Rectal smooth muscle tissue (tissue), 1 donor: ENCODE measurements around the gene GLI2.
A peak's percentile ranks its signal among the peaks of the same experiment; 100 is the strongest.

Experiments used
- H3K27ac ChIP-seq: one replicate; pipeline ENCODE4 v1.7.0; 2013; ENCODE audit warnings: low read depth, low read length, inconsistent platforms
- H3K27me3 ChIP-seq: one replicate; pipeline ENCODE4 v1.7.0; 2013; ENCODE audit warnings: low read length; ENCODE audit not compliant: control insufficient read depth, insufficient read depth
- H3K36me3 ChIP-seq: one replicate; pipeline ENCODE4 v1.7.0; 2013; ENCODE audit warnings: low read length; ENCODE audit not compliant: control insufficient read depth, insufficient read depth
- H3K4me1 ChIP-seq: one replicate; pipeline ENCODE4 v1.7.0; 2013; ENCODE audit warnings: low read length; ENCODE audit not compliant: control insufficient read depth, insufficient read depth
- H3K4me3 ChIP-seq: one replicate; pipeline ENCODE4 v1.7.0; 2013; ENCODE audit warnings: low read length
- H3K9ac ChIP-seq: one replicate; pipeline ENCODE4 v1.7.0; 2013; ENCODE audit warnings: low read length

Gene GLI2

GRCh38 chr2:120764991-120765677 lies 29.5 kb downstream of the GLI2 start:
- Histone ChIP-seq H3K4me1 (peaks cover 23% of the 10 kb centered on the region), H3K4me3 (no peak overlapping the region), H3K9ac (no peak overlapping the region), H3K36me3 (no peaks in the 10 kb centered on the region), H3K27me3 (no peaks in the 10 kb centered on the region), H3K27ac (peak overlapping the region; percentile 51)

DNA sequence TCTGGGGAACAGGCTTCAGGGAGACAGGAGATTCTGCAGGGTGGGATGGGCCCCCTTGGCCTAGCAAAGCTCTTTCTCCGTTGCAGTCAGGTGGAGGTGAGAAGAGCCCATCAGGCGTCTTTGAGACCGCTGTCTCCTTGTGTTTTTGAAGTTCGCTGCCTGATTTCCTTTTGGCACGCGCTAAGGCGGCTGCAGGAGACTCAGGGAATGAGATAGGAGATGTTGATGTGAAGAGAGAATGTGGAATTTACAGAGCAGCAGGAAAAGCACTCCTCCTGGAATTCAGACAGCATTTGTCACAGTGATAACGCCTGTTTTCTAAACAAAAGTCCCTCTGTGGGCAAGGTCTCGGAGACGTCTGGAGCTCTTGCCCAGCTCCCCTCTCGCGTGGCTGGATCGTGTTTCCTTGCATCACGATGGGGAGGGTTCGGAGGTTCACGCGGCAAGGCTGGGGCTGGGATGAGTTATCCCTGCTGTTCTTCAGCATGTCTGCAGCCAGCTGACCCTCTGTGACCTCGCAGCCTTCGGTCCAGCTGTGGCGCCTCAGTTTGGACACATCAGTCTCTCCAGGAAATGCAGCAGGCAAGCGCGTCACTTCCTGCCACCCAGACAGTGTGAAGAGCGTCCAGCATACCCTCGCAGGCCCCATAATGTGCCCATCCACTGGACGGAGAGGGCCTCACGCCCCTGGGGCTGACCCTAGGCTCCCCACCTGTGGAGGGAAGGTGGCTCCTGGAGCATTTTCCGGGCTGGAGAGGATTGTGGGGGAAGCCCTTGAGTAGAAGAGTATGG lies 30.2 kb downstream of the GLI2 start:
- Histone ChIP-seq H3K27ac (peak overlapping the region; percentile 64), H3K9ac (no peak overlapping the region), H3K4me3 (no peak overlapping the region), H3K27me3 (no peaks in the 10 kb centered on the region), H3K36me3 (no peaks in the 10 kb centered on the region), H3K4me1 (peaks cover 18% of the 10 kb centered on the region)

GRCh38 chr2:120766470-120767351 lies 31.0 kb downstream of the GLI2 start:
- H3K4me1 ChIP-seq: peaks cover 22% of the 10 kb centered on the region
- peak overlapping the region; percentile 64 for H3K27ac ChIP-seq
- no peak overlapping the region for H3K4me3 ChIP-seq
- H3K27me3 ChIP-seq: no peaks in the 10 kb centered on the region
- H3K9ac ChIP-seq: no peak overlapping the region
- H3K36me3 ChIP-seq: no peaks in the 10 kb centered on the region

GRCh38 chr2:120767486-120768005 lies 31.9 kb downstream of the GLI2 start:
- no peak overlapping the region for H3K27ac ChIP-seq

GRCh38 chr2:120768112-120769048 lies 32.7 kb downstream of the GLI2 start:
- Histone ChIP-seq H3K27ac (no peak overlapping the region), H3K9ac (no peak overlapping the region), H3K36me3 (no peaks in the 10 kb centered on the region), H3K27me3 (no peaks in the 10 kb centered on the region), H3K4me3 (no peak overlapping the region), H3K4me1 (peaks cover 22% of the 10 kb centered on the region)

More at GRCh38 chr2:120767486-120768005, 31.9 kb downstream of the GLI2 start:
- H3K4me1 ChIP-seq: peaks cover 22% of the 10 kb centered on the region
- no peak overlapping the region for H3K9ac ChIP-seq
- H3K36me3 ChIP-seq: no peaks in the 10 kb centered on the region
- no peaks in the 10 kb centered on the region for H3K27me3 ChIP-seq
- H3K4me3 ChIP-seq: no peak overlapping the region

DNA sequence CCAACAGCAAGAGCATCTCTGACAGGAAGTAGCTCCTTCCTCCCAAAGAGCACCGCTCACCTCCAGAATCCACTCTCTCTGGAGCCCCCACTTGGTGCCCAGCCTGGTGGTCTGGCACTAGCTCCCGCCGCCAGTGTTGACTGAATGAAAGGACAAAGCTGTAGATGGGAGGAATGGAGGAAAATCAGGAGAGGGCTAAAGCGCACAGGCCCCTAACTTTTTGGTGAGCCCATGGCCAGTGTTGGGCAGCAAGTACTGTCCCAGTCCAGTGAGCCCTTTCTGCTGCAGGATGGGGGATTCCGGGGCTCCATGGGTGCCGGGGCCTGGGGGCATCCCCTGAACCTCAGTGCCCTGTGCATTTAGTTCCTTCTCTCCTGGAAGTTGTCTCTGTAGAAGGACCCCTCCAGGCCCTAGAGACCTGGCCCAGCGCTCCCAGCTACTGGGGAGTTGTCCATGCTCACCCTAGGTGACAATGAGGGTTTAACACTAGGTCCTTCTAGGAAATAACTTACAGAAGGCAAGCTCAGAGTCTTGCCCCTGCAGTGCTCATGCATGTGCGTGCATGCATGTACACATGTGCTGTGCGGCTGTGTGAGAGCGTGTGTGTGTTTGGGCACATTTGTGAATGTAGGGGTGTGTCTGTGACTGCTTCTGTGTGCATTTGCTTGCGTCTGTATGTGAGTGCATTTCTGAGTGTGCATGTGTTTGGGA lies 33.6 kb downstream of the GLI2 start:
- peaks cover 20% of the 10 kb centered on the region for H3K4me1 ChIP-seq
- no peak overlapping the region for H3K4me3 ChIP-seq
- H3K36me3 ChIP-seq: no peaks in the 10 kb centered on the region
- H3K9ac ChIP-seq: no peak overlapping the region
- H3K27me3 ChIP-seq: no peaks in the 10 kb centered on the region
- no peak overlapping the region for H3K27ac ChIP-seq

GRCh38 chr2:120769787-120770120 lies 34.1 kb downstream of the GLI2 start:
- H3K4me3 ChIP-seq: no peak overlapping the region
- peaks cover 19% of the 10 kb centered on the region for H3K4me1 ChIP-seq
- no peaks in the 10 kb centered on the region for H3K27me3 ChIP-seq
- no peak overlapping the region for H3K27ac ChIP-seq
- no peaks in the 10 kb centered on the region for H3K36me3 ChIP-seq
- no peak overlapping the region for H3K9ac ChIP-seq

DNA sequence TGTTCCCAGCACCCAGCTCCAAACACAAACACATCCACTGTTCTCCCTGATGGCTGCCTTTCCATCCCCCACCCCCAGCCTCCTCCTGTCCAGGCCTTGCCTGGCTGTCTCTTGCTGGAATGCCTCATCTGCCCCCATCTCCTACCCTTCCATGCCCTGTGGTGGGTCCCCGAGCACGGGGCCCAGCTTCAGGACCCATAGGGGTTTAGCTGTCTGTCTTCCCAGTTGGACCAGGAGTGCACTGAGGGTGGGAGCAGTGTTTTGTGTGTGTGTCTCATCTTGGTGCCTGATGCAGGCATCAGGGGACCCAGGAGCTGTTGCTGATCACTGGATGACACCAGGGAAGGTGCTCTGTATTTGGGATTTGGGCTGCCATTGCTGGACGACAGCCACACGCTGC lies 34.5 kb downstream of the GLI2 start:
- Histone ChIP-seq H3K4me1 (peaks cover 14% of the 10 kb centered on the region), H3K27me3 (no peaks in the 10 kb centered on the region), H3K27ac (no peak overlapping the region)

DNA sequence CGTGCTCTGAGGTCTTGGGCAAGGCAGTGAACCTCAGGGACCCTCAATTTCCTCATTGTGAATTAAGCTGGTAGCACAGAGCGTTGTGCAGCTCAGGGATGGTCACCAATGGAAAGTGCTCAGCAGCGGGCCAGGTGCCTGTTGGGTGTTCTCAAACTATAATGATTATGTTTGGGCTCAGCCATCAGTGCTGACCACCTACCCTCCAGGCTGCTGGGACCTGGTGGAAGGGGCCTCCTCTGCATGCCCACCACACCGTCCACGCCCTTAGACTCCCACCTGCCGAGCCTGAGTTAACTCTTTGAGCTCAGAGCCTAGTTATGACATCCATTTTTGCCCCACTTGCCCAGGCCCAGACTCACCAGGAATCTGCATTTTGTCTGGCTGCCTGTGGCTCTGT lies 35.0 kb downstream of the GLI2 start:
- Histone ChIP-seq H3K4me1 (peaks cover 10% of the 10 kb centered on the region), H3K4me3 (no peak overlapping the region), H3K27ac (no peak overlapping the region), H3K27me3 (no peaks in the 10 kb centered on the region), H3K9ac (no peak overlapping the region), H3K36me3 (no peaks in the 10 kb centered on the region)

More for the DNA sequence above, 34.5 kb downstream of the GLI2 start:
- no peak overlapping the region for H3K9ac ChIP-seq
- H3K4me3 ChIP-seq: no peak overlapping the region
- no peaks in the 10 kb centered on the region for H3K36me3 ChIP-seq

- Histone ChIP-seq H3K4me1 (peaks cover 7% of the 10 kb centered on the region), H3K9ac (no peak overlapping the region), H3K36me3 (no peaks in the 10 kb centered on the region), H3K27me3 (no peaks in the 10 kb centered on the region), H3K27ac (no peak overlapping the region), H3K4me3 (no peak overlapping the region)
Measured at GRCh38 chr2:120771111-120771780, 35.6 kb downstream of the GLI2 start.

- no peak overlapping the region for H3K27ac ChIP-seq
- no peak overlapping the region for H3K9ac ChIP-seq
Measured at GRCh38 chr2:120771781-120772208, 36.1 kb downstream of the GLI2 start.

More at GRCh38 chr2:120771781-120772208, 36.1 kb downstream of the GLI2 start:
- Histone ChIP-seq H3K4me1 (peaks cover 5% of the 10 kb centered on the region), H3K4me3 (no peak overlapping the region), H3K27me3 (no peaks in the 10 kb centered on the region), H3K36me3 (no peaks in the 10 kb centered on the region)
